Fibroblast of mammary gland (primary cell): Measurements from ENCODE around the gene DHCR24.

ENCODE experiments used
- DNase-seq: peaks from one replicate; pipeline ENCODE4 v3.0.0-alpha.2; 2010; ENCODE audit warnings: low read depth
- H3K4me3 ChIP-seq: 2 replicates; pipeline ENCODE4 v1.5.1; 2011; ENCODE audit warnings: low read depth, mild to moderate bottlenecking, low read length, moderate library complexity; ENCODE audit not compliant: control insufficient read depth
- CTCF ChIP-seq: conservative IDR thresholded peaks from 2 replicates; pipeline ENCODE4 v1.5.1; 2011; ENCODE audit warnings: low read depth, low read length, inconsistent platforms; ENCODE audit not compliant: control insufficient read depth, insufficient read depth

The DHCR24 gene

GRCh38 chr1:54844564-54844963, 42.4 kb downstream of the DHCR24 start:
- DNase-seq: no peak
- no peak for TF ChIP-seq CTCF
- no peak overlapping the region for H3K4me3 ChIP-seq

DNA sequence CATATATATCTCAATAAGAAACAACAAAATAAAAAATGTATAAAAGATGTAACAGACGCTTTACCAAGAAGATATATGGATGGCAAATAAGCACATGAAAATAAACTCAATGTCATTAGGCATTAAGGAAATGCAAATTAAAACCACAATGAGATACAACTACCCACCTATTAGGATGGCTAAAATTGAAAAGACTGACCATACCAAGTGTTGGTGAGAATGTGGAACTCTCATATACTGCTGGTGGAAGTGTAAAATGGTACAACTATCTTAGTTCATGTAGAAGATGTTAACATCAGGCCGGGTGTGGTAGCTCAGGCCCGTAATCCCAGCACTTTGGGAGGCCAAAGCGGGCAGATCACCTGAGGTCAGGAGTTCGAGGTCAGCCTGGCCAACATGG, 43.5 kb downstream of the DHCR24 start:
- TF ChIP-seq CTCF: no peak
- DNase-seq: no peak

DNA sequence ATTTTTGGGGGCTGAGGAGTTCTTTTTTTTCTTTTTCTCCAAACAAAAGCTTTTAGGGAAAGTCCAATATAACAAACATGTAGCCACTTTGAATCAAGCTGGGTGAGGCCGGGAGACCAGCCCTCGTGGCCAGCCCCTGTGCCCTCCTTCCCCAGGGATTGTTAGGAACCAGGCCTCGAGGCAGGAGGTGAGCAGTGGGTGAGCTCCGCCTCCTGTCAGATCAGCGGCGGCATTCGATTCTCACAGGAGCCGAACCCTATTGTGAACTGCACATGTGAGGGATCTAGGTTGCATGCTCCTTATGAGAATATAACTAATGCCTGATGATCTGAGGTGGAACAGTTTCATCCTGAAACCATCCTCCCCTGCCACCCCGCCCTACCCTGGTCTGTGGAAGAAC, 44.0 kb downstream of the DHCR24 start:
- no peak overlapping the region for H3K4me3 ChIP-seq
- no peak for DNase-seq
- no peak for TF ChIP-seq CTCF

More for the DNA sequence above, 43.5 kb downstream of the DHCR24 start:
- H3K4me3 ChIP-seq: no peak overlapping the region

GRCh38 chr1:54842206-54842915, 44.6 kb downstream of the DHCR24 start:
- TF ChIP-seq CTCF: no peak
- peak; percentile 20 for DNase-seq
- no peak overlapping the region for H3K4me3 ChIP-seq

DNA sequence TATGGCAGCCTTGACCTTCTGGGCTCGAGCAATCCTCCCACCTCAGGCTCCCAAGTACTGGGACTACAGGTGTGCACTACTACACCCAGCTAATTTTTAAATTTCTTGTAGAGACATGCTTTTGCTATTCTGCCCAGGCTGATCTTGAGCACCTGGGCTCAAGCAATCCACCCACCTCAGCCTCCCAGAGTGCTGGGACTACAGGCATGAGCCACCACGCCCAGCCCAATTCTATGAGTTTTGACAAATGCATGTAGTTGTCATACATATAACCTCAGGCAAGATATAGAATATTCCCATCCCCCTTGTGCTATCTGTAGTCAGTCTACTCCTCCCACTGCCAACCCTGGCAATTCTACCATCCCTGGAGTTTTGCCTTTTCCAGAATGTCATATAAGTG, 47.2 kb downstream of the DHCR24 start:
- no peak overlapping the region for H3K4me3 ChIP-seq
- DNase-seq: no peak
- TF ChIP-seq CTCF: no peak

DNA sequence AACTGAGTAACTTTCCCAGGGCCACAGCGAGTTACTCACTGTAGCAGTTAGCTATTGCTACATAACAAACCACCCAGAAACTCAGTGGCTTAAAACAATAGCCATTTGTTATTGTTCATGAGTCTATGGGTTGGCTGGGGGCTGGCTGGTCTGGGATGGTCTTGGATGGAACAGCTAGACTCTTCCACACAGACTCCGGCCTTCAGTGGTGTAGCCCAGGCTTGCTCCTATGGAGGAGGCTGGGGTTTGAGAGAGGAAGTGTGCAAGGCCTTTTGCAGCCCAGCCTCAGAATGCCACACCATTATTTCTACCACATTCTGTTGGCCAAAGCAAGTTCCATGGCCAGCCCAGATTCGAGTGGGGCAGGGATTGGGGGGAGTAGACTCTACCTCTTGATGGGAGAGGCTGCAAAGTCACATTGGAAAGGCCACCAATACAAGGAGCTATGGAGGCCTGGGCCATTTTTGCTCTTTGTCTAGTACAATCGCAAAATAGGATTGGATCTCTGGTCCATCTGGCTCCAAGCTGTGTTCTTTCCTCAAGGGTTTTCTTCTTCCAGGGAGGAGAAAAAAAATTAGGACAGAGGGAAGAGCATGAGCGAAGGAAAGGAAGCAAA, 48.3 kb downstream of the DHCR24 start:
- no peak for TF ChIP-seq CTCF

More for the DNA sequence above, 48.3 kb downstream of the DHCR24 start:
- no peak overlapping the region for H3K4me3 ChIP-seq
- DNase-seq: no peak
